ENCODE results near the gene ANXA8.

DNA sequence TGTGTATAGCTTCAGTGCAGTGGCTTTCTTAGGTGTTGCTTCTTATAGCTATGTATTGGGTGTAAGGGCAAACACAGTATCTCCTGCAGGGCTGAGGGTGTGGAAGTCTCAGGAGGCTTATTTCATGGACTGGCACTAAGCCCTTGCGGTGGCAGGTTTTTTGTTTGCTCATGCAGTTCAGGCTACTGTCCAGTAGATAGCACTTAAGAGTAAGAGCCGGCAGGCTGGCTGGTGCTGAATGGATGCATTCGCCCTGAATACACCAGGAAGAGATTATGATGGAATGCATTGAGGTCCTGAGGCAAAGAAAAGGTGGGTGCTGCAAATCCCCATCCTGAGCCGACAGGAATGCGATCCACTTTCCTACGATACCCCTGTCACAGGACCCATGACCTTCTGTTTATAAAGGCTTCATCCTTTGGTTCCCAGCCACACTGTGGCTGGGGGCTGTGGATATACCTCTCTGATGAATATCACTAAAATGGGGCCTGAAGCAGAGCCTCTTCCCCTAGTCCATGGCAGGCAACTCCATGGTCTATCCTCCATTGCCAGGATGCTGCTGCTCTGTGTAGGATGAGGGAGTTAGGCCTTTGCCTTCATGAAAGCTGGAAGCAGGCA, 44.9 kb downstream of the ANXA8 start:
- TF ChIP-seq, protein P1, sequence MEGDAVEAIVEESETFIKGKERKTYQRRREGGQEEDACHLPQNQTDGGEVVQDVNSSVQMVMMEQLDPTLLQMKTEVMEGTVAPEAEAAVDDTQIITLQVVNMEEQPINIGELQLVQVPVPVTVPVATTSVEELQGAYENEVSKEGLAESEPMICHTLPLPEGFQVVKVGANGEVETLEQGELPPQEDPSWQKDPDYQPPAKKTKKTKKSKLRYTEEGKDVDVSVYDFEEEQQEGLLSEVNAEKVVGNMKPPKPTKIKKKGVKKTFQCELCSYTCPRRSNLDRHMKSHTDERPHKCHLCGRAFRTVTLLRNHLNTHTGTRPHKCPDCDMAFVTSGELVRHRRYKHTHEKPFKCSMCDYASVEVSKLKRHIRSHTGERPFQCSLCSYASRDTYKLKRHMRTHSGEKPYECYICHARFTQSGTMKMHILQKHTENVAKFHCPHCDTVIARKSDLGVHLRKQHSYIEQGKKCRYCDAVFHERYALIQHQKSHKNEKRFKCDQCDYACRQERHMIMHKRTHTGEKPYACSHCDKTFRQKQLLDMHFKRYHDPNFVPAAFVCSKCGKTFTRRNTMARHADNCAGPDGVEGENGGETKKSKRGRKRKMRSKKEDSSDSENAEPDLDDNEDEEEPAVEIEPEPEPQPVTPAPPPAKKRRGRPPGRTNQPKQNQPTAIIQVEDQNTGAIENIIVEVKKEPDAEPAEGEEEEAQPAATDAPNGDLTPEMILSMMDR (conservative IDR thresholded peaks at IDR 0.05), result peak; percentile 74
- TF ChIP-seq EZH2 (IDR thresholded peaks at IDR 0.05; ENCODE audit: low read depth), result no peak

All from PC-9 (cell line).